ENCODE results near the gene FHL2.

DNA sequence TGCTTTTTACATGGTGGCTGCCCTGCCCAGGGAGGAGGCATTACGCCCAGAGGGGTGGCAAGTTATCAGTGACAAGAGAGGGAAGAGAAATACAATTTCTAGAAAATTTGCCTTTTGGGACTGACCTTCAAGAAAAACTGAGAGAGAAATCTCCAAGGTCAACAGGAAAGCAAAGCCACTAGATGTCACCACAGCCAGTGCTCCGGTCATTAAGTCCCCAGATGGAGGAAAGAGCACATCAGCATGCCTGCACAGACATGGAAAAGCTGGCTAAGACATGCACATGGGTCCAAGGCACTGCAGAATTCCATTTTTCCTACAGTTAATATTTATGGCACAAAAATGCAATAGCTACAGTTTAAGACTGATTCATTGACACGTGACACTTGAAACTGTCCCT is 21.0 kb downstream of the FHL2 start:
- TF ChIP-seq POLR2AphosphoS5 (IDR thresholded peaks at IDR 0.05; ENCODE audit: borderline replicate concordance, low read depth, low read length) (no peak), EZH2 (IDR thresholded peaks at IDR 0.05) (no peak)
